Airway epithelial cell (primary cell): ENCODE measurements around the gene COL1A2. TPM values are rescaled to one million over a fixed set of nuclear protein-coding genes. Genes with fewer than 3 reads are reported as not detected.

Experiments
- total RNA-seq: library from RNA; depleted of rRNA; stranded (reverse); fragments of >200 nt; gene quantifications from 2 replicates; pipeline ENCODE4 v1.2.3, GENCODE V29; 2015

COL1A2 gene
- total RNA-seq = 17.6 and 19.1 TPM in 2 replicates

GRCh38 chr7:94394437-94395140, at the start of gene COL1A2:
Gene COL1A2, plus strand, starts transcription at chr7:94394895. Its CDS starts 137 bp downstream, at chr7:94395032.

Other genes starting within 250 kb of the COL1A2 start
- gene CASD1, start 114.9 kb downstream of the COL1A2 start, total RNA-seq = 3.6 and 5.1 TPM in 2 replicates